ENCODE data around the gene TAMALIN.

TAMALIN gene

GRCh38 chr12:51985154-51985835 lies 21.5 kb upstream of the TAMALIN start:
- DNase-seq: no peak

GRCh38 chr12:51986834-51987233 lies 19.9 kb upstream of the TAMALIN start:
- no peak for DNase-seq

- no peak for DNase-seq
These were observed 14.5 kb upstream of the TAMALIN start for GRCh38 chr12:51992246-51992645.

GRCh38 chr12:51994539-51994820 lies 12.3 kb upstream of the TAMALIN start:
- no peak for DNase-seq

GRCh38 chr12:51994959-51995358 lies 11.8 kb upstream of the TAMALIN start:
- DNase-seq: no peak

- no peak for DNase-seq
These were observed 9.6 kb upstream of the TAMALIN start for GRCh38 chr12:51997136-51997535.

- DNase-seq: no peak
These were observed 3.7 kb upstream of the TAMALIN start for GRCh38 chr12:52003016-52003550.

GRCh38 chr12:52003591-52003990 lies 3.2 kb upstream of the TAMALIN start:
- no peak for DNase-seq

- DNase-seq: peak; percentile 28
These were observed 2.6 kb upstream of the TAMALIN start for GRCh38 chr12:52004042-52004648.

GRCh38 chr12:52005218-52005902 lies 1.4 kb upstream of the TAMALIN start:
- no peak for DNase-seq

GRCh38 chr12:52005903-52006703 lies 643 bp upstream of the TAMALIN start:
- no peak for DNase-seq

- no peak for DNase-seq
These were observed 594 bp downstream of the TAMALIN start for GRCh38 chr12:52007158-52007921.

- no peak for DNase-seq
These were observed 1.3 kb downstream of the TAMALIN start for GRCh38 chr12:52007982-52008510.

- no peak for DNase-seq
These were observed 2.5 kb downstream of the TAMALIN start for GRCh38 chr12:52009081-52009751.

- DNase-seq: no peak
These were observed 3.4 kb downstream of the TAMALIN start for GRCh38 chr12:52010152-52010622.

- peak; percentile 84 for DNase-seq
These were observed 4.2 kb downstream of the TAMALIN start for GRCh38 chr12:52010692-52011601.

GRCh38 chr12:52011602-52012214 lies 5.0 kb downstream of the TAMALIN start:
- no peak for DNase-seq

GRCh38 chr12:52013626-52014310 lies 7.0 kb downstream of the TAMALIN start:
- no peak for DNase-seq
